Colonic mucosa (tissue), 4 donors: Measurements from ENCODE around the gene ZNF133. TPM values are rescaled to one million over a fixed set of nuclear protein-coding genes. Genes with fewer than 3 reads are reported as not detected.

Experiments
- DNase-seq: peaks from one replicate; pipeline ENCODE4 v3.0.0-alpha.2; 2020
- H3K27ac ChIP-seq: fragments of 200-600 bp; one replicate; pipeline ENCODE4 v1.8.0; 2021
- H3K27me3 ChIP-seq: fragments of 200-600 bp; one replicate; pipeline ENCODE4 v1.8.0; 2021
- H3K36me3 ChIP-seq: fragments of 200-600 bp; one replicate; pipeline ENCODE4 v1.8.0; 2021
- H3K4me1 ChIP-seq: fragments of 200-600 bp; one replicate; pipeline ENCODE4 v1.8.0; 2021; ENCODE audit warnings: mild to moderate bottlenecking
- H3K4me3 ChIP-seq: fragments of 200-600 bp; one replicate; pipeline ENCODE4 v1.8.0; 2021
- H3K9ac ChIP-seq, 2 donors: one replicate each; pipeline ENCODE4 v1.7.0; 2013; ENCODE audit warnings: control low read depth in 2 of 2, low read depth in 2 of 2, low read length in 2 of 2
- H3K9me3 ChIP-seq: fragments of 200-600 bp; one replicate; pipeline ENCODE4 v1.8.0; 2021
- CTCF ChIP-seq: fragments of 200-600 bp; IDR thresholded peaks from one replicate; pipeline ENCODE4 v1.8.0; 2022; ENCODE audit warnings: antibody characterized with exemption, mild to moderate bottlenecking
- intact Hi-C: fragments of 100-400 bp; cut with DNase I; formaldehyde crosslinking; loops from one replicate; pipeline ENCODE4 v1.14.1; 2022
- total RNA-seq, 2 donors: library from RNA; stranded (reverse); fragmentation: NEBNext Ultra II Directional in 1 of 2; extraction: Animal tissue kit (Norgen Biotek cat#: 25700) in 1 of 2; gene quantifications; one replicate each; pipeline ENCODE4 v1.2.1, GENCODE V29; 2021
- donor health status: healthy.
- donor health status: DM: no; HTN: no; CAD: no.
- donor health status: DM: no; HTN: no; CAD: no.

Gene ZNF133
- total RNA-seq, 2 donors from 2014 or later = 7.4 to 10.9 TPM

- intact Hi-C loops = no loop called here
- no peak overlapping the region for H3K9ac ChIP-seq
Observed at GRCh38 chr20:18314786-18315406, 26.6 kb downstream of the ZNF133 start.

GRCh38 chr20:18316166-18316565, 27.8 kb downstream of the ZNF133 start:
- Histone ChIP-seq H3K36me3 (no peaks in the 10 kb centered on the region), H3K27ac (no peak overlapping the region), H3K27me3 (no peaks in the 10 kb centered on the region), H3K4me1 (no peaks in the 10 kb centered on the region), H3K9ac (no peak overlapping the region), H3K4me3 (no peak overlapping the region), H3K9me3 (no peaks in the 10 kb centered on the region)
- intact Hi-C loops = no loop called here
- DNase-seq = no peak
- TF ChIP-seq CTCF = no peak

More at GRCh38 chr20:18314786-18315406, 26.6 kb downstream of the ZNF133 start:
- H3K27ac ChIP-seq = no peak overlapping the region
- no peaks in the 10 kb centered on the region for H3K36me3 ChIP-seq
- no peaks in the 10 kb centered on the region for H3K9me3 ChIP-seq
- no peak overlapping the region for H3K4me3 ChIP-seq
- no peak for TF ChIP-seq CTCF
- H3K4me1 ChIP-seq = no peaks in the 10 kb centered on the region
- no peak for DNase-seq
- H3K27me3 ChIP-seq = no peaks in the 10 kb centered on the region

GRCh38 chr20:18321316-18321715, 33.0 kb downstream of the ZNF133 start:
- Histone ChIP-seq H3K9me3 (no peaks in the 10 kb centered on the region), H3K9ac (no peak overlapping the region), H3K4me1 (no peaks in the 10 kb centered on the region), H3K36me3 (no peaks in the 10 kb centered on the region), H3K27ac (no peak overlapping the region), H3K27me3 (no peaks in the 10 kb centered on the region), H3K4me3 (no peak overlapping the region)
- DNase-seq = no peak
- intact Hi-C loops = no loop called here
- TF ChIP-seq CTCF = no peak

- TF ChIP-seq CTCF = no peak
- H3K4me1 ChIP-seq = no peaks in the 10 kb centered on the region
- intact Hi-C loops = no loop called here
- H3K36me3 ChIP-seq = no peaks in the 10 kb centered on the region
- H3K9ac ChIP-seq = no peak overlapping the region
- no peak for DNase-seq
- no peaks in the 10 kb centered on the region for H3K9me3 ChIP-seq
- H3K27ac ChIP-seq = no peak overlapping the region
- no peak overlapping the region for H3K4me3 ChIP-seq
- no peaks in the 10 kb centered on the region for H3K27me3 ChIP-seq
Observed at GRCh38 chr20:18321976-18322950, 33.9 kb downstream of the ZNF133 start.

GRCh38 chr20:18323705-18324104, 35.4 kb downstream of the ZNF133 start:
- Histone ChIP-seq H3K9ac (no peak overlapping the region), H3K9me3 (no peaks in the 10 kb centered on the region), H3K27ac (no peak overlapping the region), H3K4me1 (no peaks in the 10 kb centered on the region), H3K27me3 (no peaks in the 10 kb centered on the region), H3K4me3 (no peak overlapping the region), H3K36me3 (no peaks in the 10 kb centered on the region)
- no peak for DNase-seq
- intact Hi-C loops = no loop called here
- TF ChIP-seq CTCF = no peak
